Subcutaneous adipose tissue (tissue), 4 donors: Measurements from ENCODE around the gene WDR82. TPM values are rescaled to one million over a fixed set of nuclear protein-coding genes. Genes with fewer than 3 reads are reported as not detected.

Source experiments
- total RNA-seq, 4 donors: library from RNA; depleted of rRNA; stranded (reverse); fragments of >200 nt; gene quantifications; one replicate each; pipeline ENCODE4 v1.1.0, GENCODE V29; 2016
- TF ChIP-seq, protein P1 (sequence below): fragments of 450-650 bp; IDR thresholded peaks from one replicate; pipeline ENCODE4 v1.5.1; 2016; ENCODE audit warnings: low read depth, mild to moderate bottlenecking, control low read depth, antibody characterized with exemption, moderate library complexity

The WDR82 gene
- total RNA-seq, 4 donors from 2014 or later = 48.3 to 56.5 (median 51.6) TPM

DNA sequence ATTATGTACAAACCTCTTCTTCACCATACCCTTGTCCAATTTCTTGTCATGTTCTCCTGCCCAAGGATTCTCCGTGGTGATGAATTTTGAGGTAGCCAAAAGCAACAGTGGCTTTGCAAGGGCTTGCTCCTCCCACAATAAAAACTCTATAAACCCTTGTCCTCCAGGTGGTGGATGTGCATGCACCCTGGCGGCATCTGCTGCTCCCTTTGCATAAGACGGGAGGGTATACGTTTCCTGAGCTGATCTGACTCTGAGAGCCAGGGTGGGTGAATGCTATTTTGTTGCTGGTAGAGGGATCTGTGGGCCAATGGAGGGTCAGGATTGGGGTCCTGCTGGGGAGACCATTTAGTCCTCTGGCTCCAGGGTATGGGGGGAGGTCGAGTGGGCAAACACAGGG is 43.0 kb upstream of the WDR82 start:
- TF ChIP-seq, protein P1, sequence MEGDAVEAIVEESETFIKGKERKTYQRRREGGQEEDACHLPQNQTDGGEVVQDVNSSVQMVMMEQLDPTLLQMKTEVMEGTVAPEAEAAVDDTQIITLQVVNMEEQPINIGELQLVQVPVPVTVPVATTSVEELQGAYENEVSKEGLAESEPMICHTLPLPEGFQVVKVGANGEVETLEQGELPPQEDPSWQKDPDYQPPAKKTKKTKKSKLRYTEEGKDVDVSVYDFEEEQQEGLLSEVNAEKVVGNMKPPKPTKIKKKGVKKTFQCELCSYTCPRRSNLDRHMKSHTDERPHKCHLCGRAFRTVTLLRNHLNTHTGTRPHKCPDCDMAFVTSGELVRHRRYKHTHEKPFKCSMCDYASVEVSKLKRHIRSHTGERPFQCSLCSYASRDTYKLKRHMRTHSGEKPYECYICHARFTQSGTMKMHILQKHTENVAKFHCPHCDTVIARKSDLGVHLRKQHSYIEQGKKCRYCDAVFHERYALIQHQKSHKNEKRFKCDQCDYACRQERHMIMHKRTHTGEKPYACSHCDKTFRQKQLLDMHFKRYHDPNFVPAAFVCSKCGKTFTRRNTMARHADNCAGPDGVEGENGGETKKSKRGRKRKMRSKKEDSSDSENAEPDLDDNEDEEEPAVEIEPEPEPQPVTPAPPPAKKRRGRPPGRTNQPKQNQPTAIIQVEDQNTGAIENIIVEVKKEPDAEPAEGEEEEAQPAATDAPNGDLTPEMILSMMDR = no peak

DNA sequence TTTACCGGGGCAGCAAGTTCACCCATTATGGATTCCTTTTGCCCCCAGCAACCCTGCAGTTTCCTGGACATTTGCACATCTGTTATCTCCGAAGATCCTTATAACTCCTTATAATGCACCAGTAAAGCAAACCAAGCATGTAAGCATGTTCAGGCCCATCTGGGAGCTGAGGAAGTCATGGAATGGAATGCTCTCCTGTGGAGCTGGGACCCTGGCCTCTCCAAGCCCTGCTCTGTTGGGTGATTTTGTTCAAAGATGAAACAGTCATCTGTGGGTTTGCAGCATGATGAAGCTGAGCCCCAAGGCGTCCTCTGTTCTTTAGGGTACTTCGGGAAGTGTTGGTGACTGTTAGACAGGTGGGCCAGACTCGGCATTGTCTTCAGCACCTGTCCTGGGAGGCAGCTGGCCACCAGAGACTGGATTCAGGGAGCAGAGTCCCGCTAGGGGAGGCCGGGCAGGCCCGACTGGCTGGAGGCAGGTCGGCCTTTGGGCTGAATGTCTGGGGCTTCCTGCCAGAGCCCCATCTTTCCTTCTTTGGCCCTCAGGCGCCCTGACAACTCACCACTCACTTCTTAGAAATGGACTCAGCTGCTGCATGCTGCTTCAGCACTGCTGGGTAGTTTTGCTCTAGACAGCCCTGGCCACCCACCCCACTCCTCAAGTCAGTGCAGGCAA is 41.6 kb upstream of the WDR82 start:
- TF ChIP-seq, protein P1 = no peak

DNA sequence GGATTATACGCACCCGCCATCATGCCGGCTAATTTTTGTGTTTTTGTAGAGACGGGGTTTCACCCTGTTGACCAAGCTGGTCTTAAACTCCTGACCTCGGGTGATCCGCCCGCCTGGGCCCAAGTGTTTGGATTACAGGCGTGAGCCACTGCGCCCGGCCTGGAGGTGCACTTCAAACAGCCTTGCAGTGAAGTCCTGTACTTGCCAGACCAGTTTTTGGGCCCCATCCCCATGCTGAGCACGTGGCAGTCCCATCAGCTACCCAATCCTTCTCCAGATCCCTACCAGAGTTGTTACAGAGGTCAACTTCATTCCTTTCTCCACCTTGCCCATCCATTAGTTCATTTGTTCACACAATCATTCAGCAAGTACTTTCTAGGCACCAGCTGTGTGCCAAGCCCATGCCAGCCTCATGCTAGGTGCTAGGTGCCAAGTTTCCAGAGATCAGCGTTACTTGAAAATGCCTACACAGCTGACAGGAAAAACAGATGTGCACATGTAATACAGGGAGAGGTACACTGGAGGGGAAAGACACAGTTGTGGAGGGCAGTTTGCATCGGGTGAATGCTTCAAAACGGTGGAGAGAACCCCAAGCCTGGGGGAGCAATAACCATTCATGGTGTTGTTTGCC is 39.9 kb upstream of the WDR82 start:
- TF ChIP-seq, protein P1 = no peak

DNA sequence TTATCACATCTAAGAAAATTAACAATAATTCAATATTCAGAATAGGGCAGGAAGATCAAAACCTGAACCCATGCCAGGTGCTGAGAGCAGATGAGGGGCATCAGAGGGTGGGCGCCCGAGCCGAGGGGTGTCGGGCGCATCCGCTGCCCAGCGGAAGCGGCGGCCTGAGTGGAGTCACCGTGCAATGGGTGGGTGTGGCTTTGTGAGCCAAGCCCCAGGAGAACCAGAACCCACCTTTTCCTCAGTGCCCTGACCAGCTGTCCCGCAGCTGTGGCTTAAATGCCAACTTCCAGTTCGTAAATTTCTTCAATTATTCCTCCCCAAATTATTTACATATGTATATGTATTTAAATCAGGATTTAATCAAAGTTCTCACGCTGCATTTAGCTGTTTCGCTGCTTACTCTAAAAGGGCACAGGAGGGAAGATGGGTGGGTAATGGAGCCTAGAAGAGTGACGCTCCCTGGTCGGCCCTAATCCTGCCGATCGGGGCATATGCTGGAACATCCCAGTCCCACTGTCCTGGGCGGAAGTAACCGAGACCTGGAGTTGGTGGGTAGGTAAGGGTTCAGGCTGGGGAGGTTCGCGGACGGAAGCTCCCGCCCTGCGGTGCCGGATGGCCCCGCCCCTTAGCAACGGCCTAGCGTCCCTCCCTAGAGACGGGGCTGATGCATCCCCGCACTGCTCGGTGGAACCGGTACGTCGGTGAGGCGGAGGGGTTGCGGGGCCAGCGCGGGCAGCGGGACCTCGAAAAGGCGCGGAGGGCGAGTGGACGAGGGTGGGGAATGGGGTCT is 39.0 kb upstream of the WDR82 start:
- TF ChIP-seq, protein P1 = no peak

DNA sequence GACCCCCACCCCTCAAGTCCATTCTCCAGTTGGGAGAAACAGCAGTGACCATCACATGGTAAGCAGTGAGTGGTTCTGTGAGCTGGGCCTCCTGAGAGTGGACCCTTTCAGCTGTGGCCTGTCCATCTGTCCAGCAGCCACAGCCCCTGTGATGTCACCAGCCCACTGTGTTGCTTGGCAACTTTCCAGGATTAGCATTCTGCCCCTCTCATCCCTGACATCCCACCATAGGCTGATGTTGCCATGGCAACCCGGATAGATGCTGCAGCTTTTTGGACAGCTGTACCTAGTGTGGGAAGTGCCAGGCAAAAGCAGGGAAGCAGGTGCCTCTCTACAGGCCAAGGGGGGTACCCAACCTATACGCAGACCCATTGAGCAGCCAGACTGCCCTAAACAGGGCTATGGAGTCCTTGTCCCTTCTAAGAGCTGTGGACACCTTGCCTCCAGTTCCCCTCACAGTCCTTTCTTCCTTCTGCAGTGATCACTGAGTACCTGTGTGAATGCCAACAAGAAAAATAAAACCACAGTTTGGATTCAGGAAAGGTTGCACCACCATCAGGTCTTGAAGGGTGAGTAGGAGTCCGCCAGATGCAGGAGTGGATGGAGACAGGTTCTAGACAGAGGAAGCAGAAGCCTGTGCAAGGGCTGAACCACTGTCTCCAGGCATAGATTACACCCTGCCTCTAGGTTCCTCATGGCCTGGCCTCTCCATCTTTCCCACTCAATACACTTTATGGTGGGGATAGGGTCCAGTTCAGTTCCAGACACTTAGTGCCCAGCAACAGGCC is 37.7 kb upstream of the WDR82 start, which contains the start of gene DNAH1:
DNAH1 (plus strand) TSS at position 343 of the 788 bp plus-strand sequence. CDS start 6,124 bp downstream, outside the sequence.
- TF ChIP-seq, protein P1 = no peak

DNA sequence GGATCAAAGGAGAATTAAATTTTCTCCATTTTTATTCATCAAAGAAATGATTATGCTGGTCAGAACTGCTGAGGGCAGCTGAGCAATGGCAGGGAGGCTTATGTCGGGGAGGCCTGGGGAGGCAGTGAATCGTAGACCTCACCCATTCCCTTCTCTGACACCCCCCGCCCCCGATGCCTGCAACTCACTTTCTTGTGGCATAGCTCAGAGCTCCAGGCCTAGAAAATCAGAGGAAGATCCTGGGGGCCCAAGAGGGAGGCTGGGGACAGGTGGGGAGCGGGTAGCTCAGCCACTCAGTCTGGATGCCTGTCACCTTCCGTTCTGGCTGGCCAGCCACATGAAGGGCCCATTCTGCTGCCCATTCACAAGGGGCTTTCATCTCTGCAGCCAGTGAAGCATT is 36.6 kb upstream of the WDR82 start:
- TF ChIP-seq, protein P1 = no peak
